NCI-H1694 (cell line): ENCODE results near the gene TSC22D3.

Source experiments
- DNase-seq: peaks from one replicate; lab custom pipeline; 2025; lab: John Stamatoyannopoulos, UW

Gene TSC22D3

DNA sequence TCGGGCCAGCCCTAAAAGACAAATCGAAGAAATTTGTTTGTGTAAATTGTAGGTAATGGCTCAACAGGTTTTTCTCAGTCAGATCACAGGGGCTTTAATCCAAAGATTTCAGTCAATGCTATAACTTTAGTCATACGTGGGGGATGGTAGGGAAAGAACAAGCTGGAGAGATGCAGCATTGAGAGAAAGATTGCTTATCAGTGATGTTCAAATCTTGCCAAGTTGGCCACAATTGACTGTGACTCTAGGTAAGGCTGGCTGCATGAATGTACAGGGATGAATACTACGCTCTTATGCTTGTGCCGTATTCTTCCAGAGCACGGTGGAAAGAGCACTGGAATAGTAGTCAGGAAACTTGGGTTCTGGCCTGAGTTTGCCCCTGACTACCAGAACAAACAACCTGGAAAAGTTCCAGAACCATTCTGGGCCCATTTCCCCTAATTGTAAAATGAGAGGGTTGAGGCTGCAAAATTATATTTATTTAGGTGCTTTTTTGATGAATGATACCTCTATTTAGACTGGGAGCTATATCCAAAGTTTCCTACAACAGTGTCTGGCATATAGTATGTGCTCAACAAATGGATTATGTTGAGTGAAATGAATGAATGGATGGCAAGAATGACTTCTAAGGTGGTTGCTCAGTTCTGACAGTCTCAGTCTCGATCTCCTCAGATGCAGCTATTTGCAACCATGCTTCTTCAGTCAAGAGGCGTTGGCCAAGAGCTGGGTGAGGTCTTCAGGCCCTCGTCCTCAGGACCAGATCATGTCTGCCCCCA, 44.4 kb downstream of the TSC22D3 start:
- no peak for DNase-seq

DNA sequence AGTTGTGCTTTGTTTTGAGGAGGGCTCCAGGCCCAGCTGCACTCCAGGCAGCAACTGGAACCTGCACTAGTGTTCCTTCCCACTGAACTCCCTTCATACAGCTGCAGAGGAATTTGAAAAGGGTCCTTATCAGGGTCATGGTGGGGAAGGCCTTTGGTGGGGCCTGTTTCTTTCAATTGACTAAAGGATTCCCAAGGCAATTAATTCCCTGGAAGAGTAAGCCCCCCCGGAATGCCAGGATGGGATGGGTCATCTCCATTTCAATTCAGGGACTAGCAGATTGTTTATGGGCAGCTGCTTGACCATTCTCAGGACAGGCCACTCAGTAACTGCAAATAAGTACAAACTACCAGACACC, 45.3 kb downstream of the TSC22D3 start:
- DNase-seq = no peak

DNA sequence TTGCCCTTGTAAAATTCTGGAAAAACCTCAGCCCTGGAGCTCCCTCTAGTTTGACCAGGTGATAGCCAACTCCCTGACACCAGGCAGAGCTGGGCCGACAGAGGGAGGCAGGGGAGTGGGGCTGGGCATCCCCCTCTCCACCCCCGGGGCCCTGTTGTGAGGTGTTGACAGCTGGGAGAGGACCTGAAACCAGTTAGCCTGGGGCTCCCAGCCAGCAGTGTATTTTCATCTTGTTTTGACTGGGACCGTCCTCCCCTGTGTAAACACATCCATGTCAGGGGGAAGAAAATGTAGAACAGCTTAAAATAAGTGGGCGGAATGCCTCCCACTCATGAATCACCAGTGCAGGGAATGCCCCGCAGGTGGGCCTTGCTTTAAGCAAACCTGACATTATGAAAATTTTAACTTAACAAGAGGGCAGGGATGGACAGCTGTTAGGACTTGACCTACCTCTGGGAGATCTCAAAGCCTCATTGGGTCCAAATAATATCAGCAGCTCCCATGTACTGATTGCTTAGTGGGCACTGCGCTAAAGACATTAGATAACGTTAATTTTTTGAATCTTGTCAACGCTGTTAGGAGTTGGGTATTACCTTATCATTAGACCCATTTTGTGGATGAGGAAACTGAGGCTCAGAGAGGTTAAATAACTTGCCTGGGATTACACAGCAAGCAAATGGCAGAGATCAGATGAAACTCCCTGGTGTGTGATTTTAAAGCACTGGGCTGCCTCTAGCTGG, 45.9 kb downstream of the TSC22D3 start:
- DNase-seq = no peak

DNA sequence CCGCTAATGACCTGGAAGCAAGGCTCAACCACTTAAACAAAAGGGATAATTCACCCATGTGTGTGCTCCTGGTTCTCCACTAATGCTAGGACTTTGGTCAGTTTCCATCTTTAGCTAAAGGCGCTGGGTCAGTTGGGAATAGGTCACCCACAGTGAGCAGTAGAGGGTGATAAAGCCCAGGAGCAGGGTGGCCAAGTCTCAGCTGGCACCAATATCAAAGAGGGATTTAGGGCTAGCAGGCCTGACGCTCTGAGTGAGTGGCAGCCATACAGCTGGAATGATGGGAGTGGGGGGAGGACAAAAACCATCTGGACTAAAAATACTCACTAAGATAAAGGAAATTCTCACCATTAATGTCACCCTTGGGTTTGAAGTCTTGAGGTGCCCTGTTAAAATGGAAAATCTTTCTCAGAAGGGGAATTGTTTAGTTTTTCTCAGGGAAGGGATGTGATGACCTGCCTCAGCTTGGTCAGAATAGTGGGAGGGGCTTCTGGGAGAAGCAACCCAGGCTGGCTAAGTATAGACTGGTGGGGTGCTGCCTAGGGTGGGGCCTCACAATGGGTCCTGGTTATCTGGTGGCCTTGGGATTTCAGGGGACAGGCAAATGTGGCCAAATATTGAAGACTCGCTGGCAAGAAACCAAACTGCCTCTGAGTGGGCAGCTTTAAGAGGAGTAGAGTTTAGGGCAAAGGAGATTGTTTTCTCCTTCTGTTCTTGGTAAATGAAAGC, 47.1 kb downstream of the TSC22D3 start:
- DNase-seq = no peak

DNA sequence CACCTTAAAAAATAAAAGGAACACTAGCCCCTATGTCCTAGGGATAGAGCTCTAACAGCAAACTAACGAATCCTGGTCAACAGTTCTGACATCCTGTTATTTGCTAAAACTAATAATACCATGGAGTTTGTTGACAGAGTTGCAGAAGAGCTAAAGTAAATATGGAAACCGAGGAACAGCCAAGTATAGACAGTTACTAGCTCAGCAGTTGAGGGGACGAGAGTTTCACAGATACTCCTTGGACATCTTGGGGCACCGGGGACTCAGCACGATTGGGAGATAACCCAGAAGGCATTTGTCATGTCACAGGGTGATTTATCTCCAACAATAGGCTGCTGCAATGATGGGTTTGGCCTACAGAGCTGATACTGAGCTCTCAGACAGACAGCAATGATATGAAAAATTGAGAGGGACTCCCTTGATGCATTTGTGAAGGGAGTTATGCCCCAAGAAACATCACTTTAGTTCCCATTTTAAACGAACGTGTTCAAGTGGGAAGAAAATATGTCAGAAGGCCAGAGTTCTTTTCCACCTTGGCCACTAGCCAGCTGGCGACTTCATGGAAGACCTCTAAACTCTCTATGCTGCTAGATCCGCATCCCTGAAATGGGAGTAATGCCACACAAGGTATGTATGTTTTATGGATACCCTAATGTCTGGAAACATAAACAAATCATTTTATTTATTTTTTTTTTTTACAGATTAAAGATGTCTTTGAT, 48.6 kb downstream of the TSC22D3 start:
- no peak for DNase-seq

DNA sequence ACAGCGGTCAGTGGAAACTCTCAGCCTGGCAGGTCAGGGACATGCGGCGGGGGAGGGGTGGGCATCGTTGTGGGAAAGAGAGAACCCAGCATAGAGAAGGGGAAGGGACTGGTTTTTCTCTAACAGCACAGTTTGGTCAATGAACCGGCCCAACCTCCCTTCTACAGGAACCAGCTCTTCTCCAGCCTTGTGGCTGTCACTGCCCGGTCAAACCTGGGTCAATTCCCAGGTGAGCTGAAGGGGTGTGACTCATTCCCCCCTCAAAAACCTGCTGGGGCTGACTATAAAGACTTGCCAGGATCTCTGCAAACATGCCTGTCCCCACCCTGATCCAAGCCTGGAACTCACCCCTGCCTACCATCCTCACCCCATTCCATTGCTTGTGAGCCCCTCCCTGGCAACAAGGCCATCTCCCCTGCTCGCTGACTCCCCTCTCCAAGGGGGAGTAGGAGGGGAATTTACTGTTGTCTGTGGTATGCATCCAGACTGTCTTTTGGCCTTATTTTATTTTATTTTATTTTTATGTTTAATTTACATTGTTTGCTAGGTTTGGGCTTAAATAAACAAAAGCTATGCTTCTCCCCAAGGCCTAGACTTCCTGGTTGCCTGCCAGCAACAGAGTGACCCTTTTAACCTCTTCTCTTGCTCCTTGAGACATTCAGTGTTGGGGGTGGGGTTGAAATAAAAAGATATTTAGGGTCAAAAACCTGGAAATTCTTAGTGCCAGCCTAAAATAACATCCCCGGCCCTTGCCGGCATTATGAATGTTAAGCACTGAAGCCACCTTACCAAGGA, 49.6 kb downstream of the TSC22D3 start:
- DNase-seq = no peak

DNA sequence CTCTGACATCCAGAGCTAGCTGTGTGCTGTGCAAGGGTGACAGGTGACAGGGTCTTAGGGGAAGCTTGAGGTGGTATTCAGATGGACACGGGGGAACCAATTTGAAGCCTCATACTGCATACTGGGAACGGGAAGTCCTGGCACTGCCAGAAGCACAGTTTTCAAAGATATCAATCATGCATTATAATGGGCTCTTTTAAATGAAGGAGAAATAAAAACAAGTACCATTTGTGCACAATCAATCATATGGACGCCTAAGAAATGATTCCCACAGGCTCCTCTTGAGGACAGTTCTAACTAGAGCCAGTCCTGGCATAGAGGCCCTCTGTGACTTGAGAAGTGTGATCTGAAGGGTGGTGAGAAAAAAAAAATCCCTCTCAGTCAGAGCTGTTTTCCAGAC, 50.9 kb downstream of the TSC22D3 start:
- no peak for DNase-seq

DNA sequence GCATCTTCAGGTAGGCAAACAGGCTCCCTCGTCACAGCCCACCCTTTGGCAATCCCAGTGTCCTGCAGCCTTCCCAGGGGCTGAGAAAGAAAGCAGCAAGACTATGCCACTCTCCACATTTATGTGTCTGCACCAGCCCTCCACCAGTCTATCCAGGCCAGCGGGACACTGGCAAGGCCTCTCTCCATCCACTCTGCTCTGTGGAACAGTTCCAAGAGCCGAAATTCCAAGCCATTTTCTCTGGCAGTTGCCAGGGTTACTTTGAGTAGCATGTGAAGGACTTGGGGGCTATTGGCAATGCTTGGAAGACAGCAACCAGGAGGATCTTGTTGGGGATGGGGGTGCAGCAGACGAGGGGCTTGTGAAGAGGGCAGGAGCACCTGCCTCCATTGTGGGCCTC, 52.1 kb downstream of the TSC22D3 start:
- no peak for DNase-seq

DNA sequence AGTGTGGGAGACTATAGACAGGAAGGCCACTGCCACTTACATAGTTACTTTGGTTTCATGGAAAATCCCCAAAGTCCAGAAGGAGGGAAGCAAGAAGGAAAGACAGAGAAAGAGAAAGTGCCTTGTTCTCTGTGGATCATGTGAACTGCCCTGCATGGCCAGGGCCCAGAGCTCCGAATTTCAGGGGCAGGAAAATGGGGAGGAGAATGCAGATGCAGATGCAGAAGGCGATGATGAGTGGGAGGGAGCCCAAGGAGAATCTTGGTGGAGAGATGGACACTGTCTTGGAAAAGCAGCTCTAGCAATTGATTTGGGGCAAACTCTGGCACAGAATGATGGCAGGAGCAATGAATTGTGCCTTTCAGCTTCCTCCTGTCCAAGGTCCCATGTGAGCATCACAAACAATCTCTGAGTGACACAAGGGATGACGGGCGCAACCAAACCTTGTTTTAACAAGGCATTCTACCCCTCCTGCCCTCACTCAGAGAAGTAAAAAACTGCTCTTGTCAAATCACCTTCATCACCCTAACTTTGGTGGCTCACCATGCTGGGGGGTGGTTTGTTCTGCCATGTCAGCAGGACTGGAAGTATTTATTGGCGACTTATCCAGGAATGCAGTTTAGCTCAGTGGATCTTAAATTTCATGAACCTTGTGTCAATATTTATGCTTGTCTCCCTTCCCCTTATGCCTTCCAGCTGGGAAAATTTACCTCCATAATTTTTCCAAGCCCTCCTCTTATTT, 53.5 kb downstream of the TSC22D3 start:
- DNase-seq = no peak

DNA sequence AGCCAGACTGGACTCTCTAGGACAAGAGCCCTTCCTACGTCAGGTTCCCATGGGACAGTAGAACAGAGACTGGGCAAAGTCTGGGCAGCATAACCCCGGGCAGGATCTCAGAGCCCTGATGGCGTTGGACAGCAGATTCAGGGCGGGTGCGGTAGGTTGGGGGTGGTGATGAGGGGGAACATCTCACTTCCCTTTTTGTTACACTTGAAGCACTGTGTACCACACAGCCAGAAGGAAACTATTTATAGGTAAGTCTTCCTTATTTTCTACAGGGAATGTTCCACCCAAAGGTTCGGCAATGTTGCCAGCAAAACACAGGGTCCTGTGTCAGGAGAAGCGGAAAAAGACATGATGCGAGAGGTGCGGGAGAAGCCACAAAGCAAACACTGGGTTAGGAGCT, 54.3 kb downstream of the TSC22D3 start:
- no peak for DNase-seq

DNA sequence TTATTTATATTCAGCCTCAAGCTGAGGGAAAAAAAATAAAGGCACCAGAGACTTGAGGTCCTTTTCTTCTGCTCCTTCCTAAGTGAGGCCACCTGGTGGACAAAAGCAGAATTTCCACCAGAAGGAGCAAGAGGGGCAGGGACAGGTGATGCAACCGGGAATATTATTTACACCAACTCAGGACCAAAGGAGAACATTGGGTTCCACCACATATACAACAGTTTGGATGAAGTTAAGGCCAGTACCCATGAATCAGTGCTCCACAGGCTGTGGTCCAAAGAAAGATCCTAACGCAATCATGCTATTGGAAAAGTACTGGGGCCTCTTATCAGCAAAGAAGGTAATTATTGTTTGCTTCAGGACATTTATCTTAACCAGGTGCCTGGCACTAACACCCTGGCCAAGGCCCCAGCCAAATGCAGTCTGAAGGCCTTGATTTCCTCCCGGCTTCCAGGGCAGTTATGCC, 57.4 kb downstream of the TSC22D3 start:
- peak; percentile 55 for DNase-seq

DNA sequence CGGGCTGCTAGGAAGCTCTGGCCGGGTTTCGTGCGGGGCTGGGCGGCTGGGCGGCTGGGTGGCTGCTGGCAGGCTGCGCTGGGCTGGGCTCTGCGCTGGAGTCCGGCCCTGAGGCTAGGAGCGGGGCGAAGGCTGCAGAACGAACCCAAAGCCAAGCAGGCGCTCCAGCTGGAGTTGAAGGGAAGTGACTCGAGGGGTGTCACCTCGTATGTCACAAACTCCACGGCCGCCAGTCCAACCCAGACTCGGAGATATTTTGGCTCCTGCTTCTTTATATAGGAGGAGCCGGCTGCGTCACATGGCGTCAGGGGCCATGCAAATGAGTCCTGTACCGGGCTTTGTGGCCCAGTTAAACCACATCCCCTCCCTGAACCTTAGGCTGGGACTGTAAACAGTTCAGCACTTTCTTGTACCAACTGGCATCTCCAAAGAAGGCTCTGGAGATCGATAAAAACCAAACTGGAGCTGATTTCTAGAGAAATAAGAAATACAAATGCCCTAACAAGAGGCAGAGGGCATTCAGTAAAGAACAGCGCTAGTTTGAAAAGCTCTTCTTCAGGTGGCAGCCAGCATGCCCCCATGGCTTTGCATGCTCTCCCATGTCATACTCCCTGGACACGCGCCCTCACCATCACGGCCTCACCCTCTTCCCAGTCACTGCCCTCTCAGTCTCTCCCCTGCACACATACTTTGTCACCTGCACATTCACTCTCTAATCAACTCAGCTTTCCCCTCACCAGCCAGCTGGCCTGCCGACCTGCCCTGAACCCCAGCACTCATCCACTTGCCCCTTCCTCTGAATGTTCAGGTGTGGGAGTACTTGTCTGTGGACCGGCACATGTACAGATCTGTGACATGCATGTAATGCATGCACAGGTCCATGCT, 58.5 kb downstream of the TSC22D3 start:
- DNase-seq = peak; percentile 61

DNA sequence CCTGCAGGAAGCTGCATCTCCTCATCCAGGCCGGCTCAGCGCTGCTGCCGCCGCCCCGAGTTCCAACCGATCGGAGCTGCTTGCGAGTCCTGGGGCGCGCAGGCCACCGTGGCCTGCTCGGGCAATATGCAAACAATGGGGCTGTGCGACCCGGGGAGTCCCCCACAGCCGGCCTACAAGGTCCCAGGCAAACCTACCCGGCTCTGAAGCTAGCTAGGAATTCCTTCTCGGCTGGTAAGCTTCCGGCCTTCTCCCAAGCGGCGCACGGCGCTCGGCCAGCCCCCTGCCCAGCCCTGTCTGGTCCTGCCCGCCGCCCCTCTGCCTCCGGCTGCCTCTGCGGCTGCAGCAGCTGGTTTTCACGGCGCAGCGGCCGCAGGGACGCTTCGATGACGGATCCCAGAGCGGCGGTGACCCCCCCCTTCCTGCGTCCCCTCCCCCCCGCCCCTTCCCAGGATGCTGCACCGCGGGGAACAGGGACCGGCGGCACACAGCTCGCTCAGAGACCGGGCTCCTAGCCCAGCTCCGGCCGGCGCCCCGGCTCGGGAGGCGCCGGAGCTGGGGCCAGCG, 59.4 kb downstream of the TSC22D3 start:
- no peak for DNase-seq

DNA sequence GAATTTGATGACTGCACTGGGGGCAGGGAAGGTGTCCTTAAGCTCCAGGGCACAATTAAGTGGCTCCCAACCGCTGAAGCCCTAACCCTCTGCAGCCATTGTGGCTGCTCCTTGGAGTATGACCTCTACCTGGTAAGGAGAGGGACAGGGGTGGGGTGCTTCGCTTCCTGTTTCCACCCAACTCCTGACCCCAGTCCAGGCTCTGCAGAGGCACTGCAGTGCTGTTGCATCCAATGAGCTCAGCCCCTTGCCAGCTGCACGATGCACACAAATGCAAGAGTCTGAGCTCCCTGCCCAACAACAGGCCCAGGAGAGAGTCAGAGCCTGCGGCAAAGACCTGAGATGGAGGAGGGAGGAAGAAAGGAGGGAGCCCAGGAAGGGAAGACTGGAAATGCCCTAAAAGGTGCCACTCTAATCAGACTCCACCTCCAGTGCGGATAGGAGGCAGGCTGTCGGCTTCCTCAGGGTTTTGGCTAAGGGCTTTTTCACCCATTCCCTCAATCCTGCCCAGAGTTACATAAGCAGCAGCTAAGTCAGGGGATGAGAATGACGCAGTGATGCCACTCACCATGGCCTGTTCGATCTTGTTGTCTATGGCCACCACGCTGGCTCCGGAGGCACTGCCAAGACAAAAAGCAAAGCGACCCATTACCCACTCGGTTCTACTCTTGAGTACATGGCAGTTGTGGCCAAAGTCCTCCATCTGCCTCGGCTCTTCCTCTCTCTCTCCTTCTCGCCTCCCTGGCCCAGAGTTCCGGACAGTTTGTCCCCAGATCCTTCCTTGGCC, 60.1 kb downstream of the TSC22D3 start:
- no peak for DNase-seq

DNA sequence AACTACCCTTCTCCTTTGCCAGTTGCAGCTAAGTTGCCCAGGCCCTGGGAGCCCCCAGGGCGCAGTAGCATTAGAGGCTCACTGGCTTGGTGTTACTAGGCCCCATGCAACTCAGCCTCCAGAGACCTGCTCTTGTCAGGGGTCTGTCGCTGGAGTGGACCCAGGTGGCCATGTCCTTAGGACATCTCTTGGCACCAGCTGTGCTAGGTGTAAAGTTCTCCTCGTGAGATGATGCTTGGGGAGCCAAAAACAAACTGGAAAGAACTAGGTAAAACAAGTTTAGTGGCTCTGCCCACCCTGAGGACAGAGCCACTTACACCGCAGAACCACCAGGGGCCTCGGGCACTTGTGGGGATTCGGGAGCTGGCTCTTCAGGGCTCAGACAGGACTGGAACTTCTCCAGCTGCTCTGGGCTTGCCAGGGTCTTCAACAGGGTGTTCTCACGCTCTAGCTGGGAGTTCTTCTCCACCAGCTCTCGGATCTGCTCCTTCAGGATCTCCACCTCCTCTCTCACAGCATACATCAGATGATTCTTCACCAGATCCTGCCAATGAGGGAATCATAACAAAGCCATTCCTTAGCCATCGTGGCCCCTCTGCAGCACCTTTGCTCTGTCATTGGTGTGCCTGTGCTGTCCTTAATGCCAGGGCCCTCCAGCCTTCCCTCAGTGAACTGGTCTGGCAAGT, 61.2 kb downstream of the TSC22D3 start:
- DNase-seq = no peak

DNA sequence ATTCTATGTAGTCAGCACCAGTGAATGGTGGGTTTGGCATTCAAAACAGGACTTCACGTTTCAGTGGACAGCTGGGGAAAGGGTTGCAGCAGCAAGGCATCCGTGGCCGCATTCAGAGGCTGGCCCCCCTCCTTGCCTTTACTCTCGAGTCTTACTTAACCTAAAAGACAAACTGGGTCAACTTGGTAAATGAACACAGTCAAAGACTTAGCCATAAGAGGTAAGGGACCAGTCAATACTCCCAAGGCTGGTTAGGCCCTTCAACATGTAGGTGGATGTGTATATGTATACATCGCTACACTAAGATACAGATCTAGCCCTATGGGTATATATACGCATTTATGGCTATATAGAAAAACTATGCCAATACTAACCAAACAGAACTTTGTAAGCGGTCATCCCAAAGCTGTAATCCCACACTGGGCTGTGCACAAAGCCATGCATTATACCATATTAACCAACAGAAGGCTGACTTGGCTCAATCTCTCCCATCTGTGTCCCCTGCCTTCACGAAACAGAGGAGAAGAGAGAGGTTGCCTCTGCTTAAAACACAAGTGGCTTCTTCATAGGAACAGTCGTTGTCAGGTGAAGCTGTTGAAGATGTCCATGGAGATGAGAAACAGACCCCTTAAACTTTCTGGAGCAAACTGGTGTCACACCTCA, 61.9 kb downstream of the TSC22D3 start:
- no peak for DNase-seq

DNA sequence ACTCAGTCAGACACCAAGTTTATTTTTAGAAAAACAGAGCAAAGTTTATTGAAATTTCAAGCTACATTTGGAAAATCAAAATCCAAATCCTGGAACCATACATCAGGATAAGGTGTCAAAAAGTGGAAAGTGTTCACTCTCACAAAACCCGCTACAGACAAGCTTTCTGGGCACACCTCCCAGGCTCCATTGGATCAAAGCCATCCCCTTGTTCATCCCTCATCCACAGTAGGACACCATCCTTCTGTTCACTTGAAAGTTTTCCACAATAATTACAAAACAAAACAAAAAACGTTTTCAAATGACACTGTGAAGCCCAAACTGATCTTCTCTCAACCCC, 62.4 kb downstream of the TSC22D3 start:
- DNase-seq = no peak
